Right lobe of liver (tissue), 6 donors: Measurements from ENCODE around the gene BPIFB1. TPM values are rescaled to one million over a fixed set of nuclear protein-coding genes. Genes with fewer than 3 reads are reported as not detected.
A peak's percentile ranks its signal among the peaks of the same experiment; 100 is the strongest.

ENCODE experiments used
- ATAC-seq, 4 donors: fragments of 200-7000 bp; cut with Tn5 transposase; one replicate each; pipeline ENCODE4 v1.9.1; 2020; ENCODE audit warnings: mild to moderate bottlenecking in 4 of 4, moderate library complexity in 4 of 4
- DNase-seq, 3 donors: peaks; one replicate each; pipeline ENCODE4 v3.0.0-alpha.2; 2020
- H3K27ac ChIP-seq, 3 donors: fragments of 200-600 bp; one replicate each; pipeline ENCODE4 v1.8.0; 2022
- H3K27me3 ChIP-seq, 2 donors: fragments of 200-600 bp; one replicate each; pipeline ENCODE4 v1.8.0; 2022
- H3K36me3 ChIP-seq, 4 donors: fragments of 200-600 bp; sonication (generic) in 1 of 4; one replicate each; pipeline versions ENCODE4 v1.5.1 to v1.8.0; 2017 to 2022; ENCODE audit warnings: control low read depth in 1 of 4
- H3K4me1 ChIP-seq, 4 donors: fragments of 200-600 bp; sonication (generic) in 1 of 4; one replicate each; pipeline versions ENCODE4 v1.5.1 to v1.8.0; 2017 to 2022; ENCODE audit warnings: control low read depth in 1 of 4
- H3K4me3 ChIP-seq, 3 donors: fragments of 200-600 bp; one replicate each; pipeline ENCODE4 v1.8.0; 2022
- H3K9me3 ChIP-seq, 4 donors: fragments of 200-600 bp; sonication (generic) in 1 of 4; one replicate each; pipeline versions ENCODE4 v1.5.1 to v1.8.0; 2017 to 2022; ENCODE audit warnings: control low read depth in 1 of 4
- CTCF ChIP-seq, 4 donors: fragments of 200-600 bp in 3 of 4; fragments of 450-650 bp in 1 of 4; IDR thresholded peaks; one replicate each; pipeline versions ENCODE4 v1.5.1 to v1.8.0; 2016 to 2022; ENCODE audit warnings: antibody characterized with exemption in 4 of 4, mild to moderate bottlenecking in 2 of 4
- POLR2A ChIP-seq: fragments of 450-650 bp; IDR thresholded peaks from one replicate; pipeline ENCODE4 v1.6.1; 2017; ENCODE audit warnings: antibody characterized with exemption, mild to moderate bottlenecking
- WGBS: methylation state at CpG from one replicate; pipeline ENCODE4 v1.1.6; 2018; ENCODE audit warnings: low coverage, low lambda C conversion rate; ENCODE audit not compliant: insufficient coverage; ENCODE audit errors: missing lambda C conversion rate; 5-methylcytosine and 5-hydroxymethylcytosine counted together
- intact Hi-C, 2 donors: fragments of 100-400 bp; cut with DNase I; formaldehyde crosslinking; loops; one replicate each; pipeline versions ENCODE4 v1.11.2 to v1.14.1; 2022
- total RNA-seq, 6 experiments: library from RNA; depleted of rRNA in 2 of 6; stranded (reverse); fragments of >200 nt in 2 of 6; fragmentation: NEBNext Ultra II Directional in 3 of 6; extraction: Animal tissue kit (Norgen Biotek cat#: 25700) in 3 of 6; gene quantifications; one replicate each; pipeline versions ENCODE4 v1.1.0 to v1.2.4, GENCODE V29; 2016 to 2023
- donor health status: DM: no; HTN: yes; CAD: no.
- donor health status: DM: no; HTN: no; CAD: no.
- donor health status: DM: no; HTN: no; CAD: no.
- donor health status: DM: no; HTN: yes; CAD: no.
- donor health status: DM: no; HTN: yes; CAD: no.

Gene BPIFB1
- total RNA-seq, 6 experiments from 2014 or later: not detected

GRCh38 chr20:33276303-33277113 is 6.5 kb upstream of the BPIFB1 start:
- Histone ChIP-seq H3K27ac (no peak overlapping the region), H3K4me1 (no peaks in the 10 kb centered on the region), H3K27me3 (no peaks in the 10 kb centered on the region), H3K4me3 (no peak overlapping the region), H3K9me3 (no peaks in the 10 kb centered on the region), H3K36me3 (no peaks in the 10 kb centered on the region)
- ATAC-seq: no peak
- WGBS: 72% methylated on average over 9 of the region's 12 CpGs
- DNase-seq: peak in 1 of 3 donors; percentile 20
- TF ChIP-seq POLR2A: no peak
- TF ChIP-seq CTCF (IDR thresholded peaks at IDR 0.05): no peak
- intact Hi-C loops: no loop called here

- Histone ChIP-seq H3K4me3 (no peak overlapping the region), H3K27me3 (no peaks in the 10 kb centered on the region), H3K9me3 (no peaks in the 10 kb centered on the region), H3K36me3 (no peaks in the 10 kb centered on the region), H3K27ac (no peak overlapping the region), H3K4me1 (no peaks in the 10 kb centered on the region)
- peak in 1 of 3 donors; percentile 43 for DNase-seq
- intact Hi-C loops: no loop called here
- ATAC-seq: peak in 3 of 4 donors; percentile 19 to 51 (median 20)
- WGBS: 30% methylated on average over 11 of the region's 13 CpGs
- TF ChIP-seq POLR2A (no peak), CTCF (IDR thresholded peaks at IDR 0.05) (no peak)
Measured at GRCh38 chr20:33277471-33278441, 5.3 kb upstream of the BPIFB1 start.

GRCh38 chr20:33278700-33279099 is 4.3 kb upstream of the BPIFB1 start:
- Histone ChIP-seq H3K27ac (no peak overlapping the region), H3K4me1 (no peaks in the 10 kb centered on the region), H3K9me3 (no peaks in the 10 kb centered on the region), H3K36me3 (no peaks in the 10 kb centered on the region), H3K4me3 (no peak overlapping the region), H3K27me3 (no peaks in the 10 kb centered on the region)
- TF ChIP-seq CTCF (IDR thresholded peaks at IDR 0.05) (no peak), POLR2A (no peak)
- intact Hi-C loops: no loop called here
- WGBS: 17% methylated on average over 3 of the region's 3 CpGs
- peak in 1 of 3 donors; percentile 13 for DNase-seq
- no peak for ATAC-seq

- no peaks in the 10 kb centered on the region for H3K27me3 ChIP-seq
- intact Hi-C loops: no loop called here
- H3K4me1 ChIP-seq: no peaks in the 10 kb centered on the region
- H3K4me3 ChIP-seq: no peak overlapping the region
- H3K36me3 ChIP-seq: no peaks in the 10 kb centered on the region
- 43% methylated on average over 1 of the region's 6 CpGs for WGBS
- no peak for ATAC-seq
- no peak overlapping the region for H3K27ac ChIP-seq
- no peak for DNase-seq
- H3K9me3 ChIP-seq: no peaks in the 10 kb centered on the region
- TF ChIP-seq POLR2A (no peak), CTCF (IDR thresholded peaks at IDR 0.05) (no peak)
Measured at GRCh38 chr20:33279261-33279910, 3.6 kb upstream of the BPIFB1 start.
